Subcutaneous adipose tissue (tissue), 4 donors: Measurements from ENCODE around the gene CDKN1B. TPM values are rescaled to one million over a fixed set of nuclear protein-coding genes. Genes with fewer than 3 reads are reported as not detected.

Experiments used
- total RNA-seq, 4 donors: library from RNA; depleted of rRNA; stranded (reverse); fragments of >200 nt; gene quantifications; one replicate each; pipeline ENCODE4 v1.1.0, GENCODE V29; 2016
- TF ChIP-seq, protein P1 (sequence below): fragments of 450-650 bp; IDR thresholded peaks from one replicate; pipeline ENCODE4 v1.5.1; 2016; ENCODE audit warnings: low read depth, mild to moderate bottlenecking, control low read depth, antibody characterized with exemption, moderate library complexity

CDKN1B gene
- total RNA-seq, 4 donors from 2014 or later, result 45.3 to 76.0 (median 64.9) TPM

DNA sequence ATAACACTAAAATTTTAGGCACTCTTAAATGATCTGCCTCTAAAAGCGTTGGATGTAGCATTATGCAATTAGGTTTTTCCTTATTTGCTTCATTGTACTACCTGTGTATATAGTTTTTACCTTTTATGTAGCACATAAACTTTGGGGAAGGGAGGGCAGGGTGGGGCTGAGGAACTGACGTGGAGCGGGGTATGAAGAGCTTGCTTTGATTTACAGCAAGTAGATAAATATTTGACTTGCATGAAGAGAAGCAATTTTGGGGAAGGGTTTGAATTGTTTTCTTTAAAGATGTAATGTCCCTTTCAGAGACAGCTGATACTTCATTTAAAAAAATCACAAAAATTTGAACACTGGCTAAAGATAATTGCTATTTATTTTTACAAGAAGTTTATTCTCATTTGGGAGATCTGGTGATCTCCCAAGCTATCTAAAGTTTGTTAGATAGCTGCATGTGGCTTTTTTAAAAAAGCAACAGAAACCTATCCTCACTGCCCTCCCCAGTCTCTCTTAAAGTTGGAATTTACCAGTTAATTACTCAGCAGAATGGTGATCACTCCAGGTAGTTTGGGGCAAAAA, 4.1 kb downstream of the CDKN1B start:
- TF ChIP-seq, protein P1, sequence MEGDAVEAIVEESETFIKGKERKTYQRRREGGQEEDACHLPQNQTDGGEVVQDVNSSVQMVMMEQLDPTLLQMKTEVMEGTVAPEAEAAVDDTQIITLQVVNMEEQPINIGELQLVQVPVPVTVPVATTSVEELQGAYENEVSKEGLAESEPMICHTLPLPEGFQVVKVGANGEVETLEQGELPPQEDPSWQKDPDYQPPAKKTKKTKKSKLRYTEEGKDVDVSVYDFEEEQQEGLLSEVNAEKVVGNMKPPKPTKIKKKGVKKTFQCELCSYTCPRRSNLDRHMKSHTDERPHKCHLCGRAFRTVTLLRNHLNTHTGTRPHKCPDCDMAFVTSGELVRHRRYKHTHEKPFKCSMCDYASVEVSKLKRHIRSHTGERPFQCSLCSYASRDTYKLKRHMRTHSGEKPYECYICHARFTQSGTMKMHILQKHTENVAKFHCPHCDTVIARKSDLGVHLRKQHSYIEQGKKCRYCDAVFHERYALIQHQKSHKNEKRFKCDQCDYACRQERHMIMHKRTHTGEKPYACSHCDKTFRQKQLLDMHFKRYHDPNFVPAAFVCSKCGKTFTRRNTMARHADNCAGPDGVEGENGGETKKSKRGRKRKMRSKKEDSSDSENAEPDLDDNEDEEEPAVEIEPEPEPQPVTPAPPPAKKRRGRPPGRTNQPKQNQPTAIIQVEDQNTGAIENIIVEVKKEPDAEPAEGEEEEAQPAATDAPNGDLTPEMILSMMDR, result no peak

DNA sequence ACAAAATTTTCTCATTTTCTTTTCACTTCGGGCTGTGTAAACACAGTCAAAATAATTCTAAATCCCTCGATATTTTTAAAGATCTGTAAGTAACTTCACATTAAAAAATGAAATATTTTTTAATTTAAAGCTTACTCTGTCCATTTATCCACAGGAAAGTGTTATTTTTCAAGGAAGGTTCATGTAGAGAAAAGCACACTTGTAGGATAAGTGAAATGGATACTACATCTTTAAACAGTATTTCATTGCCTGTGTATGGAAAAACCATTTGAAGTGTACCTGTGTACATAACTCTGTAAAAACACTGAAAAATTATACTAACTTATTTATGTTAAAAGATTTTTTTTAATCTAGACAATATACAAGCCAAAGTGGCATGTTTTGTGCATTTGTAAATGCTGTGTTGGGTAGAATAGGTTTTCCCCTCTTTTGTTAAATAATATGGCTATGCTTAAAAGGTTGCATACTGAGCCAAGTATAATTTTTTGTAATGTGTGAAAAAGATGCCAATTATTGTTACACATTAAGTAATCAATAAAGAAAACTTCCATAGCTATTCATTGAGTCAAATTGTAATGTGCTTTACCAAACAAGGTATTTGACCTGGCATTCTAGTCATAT, 4.8 kb downstream of the CDKN1B start:
- TF ChIP-seq, protein P1, result no peak

DNA sequence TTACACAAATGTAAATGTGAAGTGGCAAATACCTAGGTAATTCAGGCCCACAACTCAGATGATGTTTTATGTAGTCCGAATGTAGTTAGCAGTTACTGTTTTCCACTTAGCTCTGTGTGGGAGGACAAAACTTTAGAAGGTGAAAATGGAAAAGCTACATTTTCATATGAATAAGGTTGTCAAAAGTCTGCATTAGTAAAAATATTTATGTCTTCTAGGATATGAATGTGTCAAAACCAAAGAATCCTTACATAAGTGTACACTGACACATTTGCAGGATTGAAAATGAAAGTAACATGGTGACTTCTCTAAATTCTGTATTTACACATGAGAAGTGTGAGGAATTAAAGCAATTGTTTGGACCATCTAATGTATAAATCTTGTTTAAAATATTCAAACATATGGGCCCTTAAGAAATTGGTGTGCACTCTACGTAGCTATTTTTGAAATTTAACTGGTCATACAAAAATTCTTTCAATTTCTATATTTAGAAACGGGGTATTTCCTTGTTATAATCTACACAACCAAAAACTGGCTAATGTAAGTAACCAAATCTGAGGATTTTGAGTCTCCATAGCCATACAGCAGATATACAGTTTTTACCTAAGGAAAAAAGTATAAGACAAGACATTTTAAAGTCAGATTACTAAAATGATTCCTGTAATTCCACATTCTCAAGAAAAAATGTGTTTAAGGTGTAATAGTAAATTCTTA, 5.4 kb downstream of the CDKN1B start:
- TF ChIP-seq, protein P1, result no peak

DNA sequence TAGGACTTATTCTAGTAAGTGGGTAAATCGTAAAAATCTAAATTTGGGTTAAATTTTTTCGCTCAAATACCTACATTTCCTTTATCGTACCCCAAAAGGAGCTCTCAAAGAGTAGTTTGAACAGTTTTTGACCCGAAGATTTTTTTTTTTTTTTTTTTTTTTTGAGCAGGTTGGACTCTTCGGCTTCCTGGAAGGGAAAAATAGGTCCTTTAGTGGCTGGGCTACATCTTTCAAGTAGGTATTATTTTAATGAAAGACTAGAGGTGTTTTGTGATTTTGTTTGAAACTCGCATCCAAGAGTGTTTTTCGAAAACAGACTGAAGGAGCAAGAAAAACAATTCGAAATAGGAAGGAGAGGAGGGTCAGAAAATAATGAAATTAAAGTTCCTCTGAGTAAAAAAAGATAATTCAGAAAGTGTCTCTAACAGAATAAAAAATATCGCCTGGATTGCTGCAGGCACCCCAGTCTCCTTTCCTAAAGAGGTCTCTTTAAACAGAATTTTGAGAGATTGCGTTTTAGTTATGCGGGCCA, 6.0 kb downstream of the CDKN1B start:
- TF ChIP-seq, protein P1, result no peak

GRCh38 chr12:12723681-12724420, 6.7 kb downstream of the CDKN1B start:
- TF ChIP-seq, protein P1, result no peak

GRCh38 chr12:12724421-12725085, 7.4 kb downstream of the CDKN1B start:
- TF ChIP-seq, protein P1, result no peak
